Left ventricle myocardium inferior (tissue), 1 donor: ENCODE measurements around the gene CORO7. TPM values are rescaled to one million over a fixed set of nuclear protein-coding genes. Genes with fewer than 3 reads are reported as not detected.
A peak's percentile ranks its signal among the peaks of the same experiment; 100 is the strongest.

ENCODE experiments used
- DNase-seq: peaks from one replicate; pipeline ENCODE4 v3.0.0-alpha.2; 2020
- H3K27ac ChIP-seq: fragments of 200-600 bp; replicated peaks from 2 replicates; pipeline ENCODE4 v1.8.0; 2021
- H3K27me3 ChIP-seq: fragments of 200-600 bp; 2 replicates; pipeline ENCODE4 v1.8.0; 2021; ENCODE audit warnings: low read depth
- H3K36me3 ChIP-seq: fragments of 200-600 bp; 2 replicates; pipeline ENCODE4 v1.8.0; 2021
- H3K4me1 ChIP-seq: fragments of 200-600 bp; 2 replicates; pipeline ENCODE4 v1.8.0; 2021
- H3K4me3 ChIP-seq: fragments of 200-600 bp; 2 replicates; pipeline ENCODE4 v1.8.0; 2021; ENCODE audit warnings: mild to moderate bottlenecking, moderate library complexity
- H3K9me3 ChIP-seq: fragments of 200-600 bp; replicated peaks from 2 replicates; pipeline ENCODE4 v1.8.0; 2021
- intact Hi-C: fragments of 100-400 bp; cut with micrococcal nuclease; formaldehyde crosslinking; loops from one replicate; pipeline ENCODE4 v1.11.0; 2022
- total RNA-seq: library from RNA; stranded (reverse); fragmentation: NEBNext Ultra II Directional; extraction: Animal tissue kit (Norgen Biotek cat#: 25700); gene quantifications from one replicate; pipeline ENCODE4 v1.2.1, GENCODE V29; 2021
- TF ChIP-seq, protein P1 (sequence below): fragments of 200-600 bp; IDR thresholded peaks from 2 replicates; pipeline ENCODE4 v1.8.0; 2021; ENCODE audit warnings: antibody characterized with exemption, mild to moderate bottlenecking, borderline replicate concordance
- donor health status: DM: no; HTN: yes; CAD: no; lungs with severe emphysema.

The CORO7 gene
- total RNA-seq, 1 donor from 2014 or later = 12.5 TPM

DNA sequence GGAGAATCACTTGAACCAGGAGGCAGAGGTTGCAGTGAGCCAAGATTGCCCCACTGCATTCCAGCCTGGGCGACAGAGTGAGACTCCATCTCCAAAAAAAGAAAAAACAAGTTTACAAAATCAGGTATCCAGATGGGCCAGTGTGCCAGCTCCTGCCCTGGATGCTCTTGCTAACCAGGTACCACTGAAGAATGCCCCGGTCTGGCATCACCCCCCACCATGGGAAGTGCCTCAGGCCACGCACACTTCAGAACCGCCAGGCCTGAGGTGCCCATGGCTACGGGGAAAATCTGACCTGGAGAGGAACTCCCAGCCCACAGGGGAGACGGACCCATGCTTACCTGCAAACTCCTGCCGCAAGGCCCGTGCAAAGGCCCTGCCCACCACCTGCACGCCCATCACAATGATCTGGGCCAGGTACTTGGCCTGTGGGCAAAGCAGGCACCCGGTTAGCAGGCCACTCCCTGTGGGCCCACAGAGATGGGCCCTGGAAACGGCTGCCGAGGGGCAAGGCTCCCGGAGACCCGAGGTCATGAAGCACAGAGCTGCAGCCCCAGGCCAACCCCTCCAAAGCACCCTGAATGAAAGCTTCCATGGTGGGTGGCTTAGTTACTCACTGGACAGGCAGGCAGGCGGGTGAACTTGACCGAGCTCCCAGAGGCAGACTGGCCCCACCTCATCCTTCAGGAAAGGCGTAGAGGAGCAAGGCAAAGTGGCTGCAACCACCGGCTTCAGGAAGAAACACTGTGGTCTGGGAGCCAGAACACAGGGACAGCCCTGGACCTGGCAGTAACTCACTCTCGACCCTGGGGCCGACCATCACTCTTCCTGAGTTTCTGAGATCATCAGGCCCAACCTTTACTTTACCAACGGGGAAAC is 73.3 kb downstream of the CORO7 start:
- peaks cover 9% of the 10 kb centered on the region for H3K36me3 ChIP-seq
- H3K27me3 ChIP-seq = no peaks in the 10 kb centered on the region
- no peak overlapping the region for H3K4me3 ChIP-seq
- intact Hi-C loops = no loop called here
- no peak for DNase-seq
- peak overlapping the region; percentile 55 for H3K27ac ChIP-seq
- no peaks in the 10 kb centered on the region for H3K9me3 ChIP-seq
- H3K4me1 ChIP-seq = peaks cover 51% of the 10 kb centered on the region
- TF ChIP-seq, protein P1, sequence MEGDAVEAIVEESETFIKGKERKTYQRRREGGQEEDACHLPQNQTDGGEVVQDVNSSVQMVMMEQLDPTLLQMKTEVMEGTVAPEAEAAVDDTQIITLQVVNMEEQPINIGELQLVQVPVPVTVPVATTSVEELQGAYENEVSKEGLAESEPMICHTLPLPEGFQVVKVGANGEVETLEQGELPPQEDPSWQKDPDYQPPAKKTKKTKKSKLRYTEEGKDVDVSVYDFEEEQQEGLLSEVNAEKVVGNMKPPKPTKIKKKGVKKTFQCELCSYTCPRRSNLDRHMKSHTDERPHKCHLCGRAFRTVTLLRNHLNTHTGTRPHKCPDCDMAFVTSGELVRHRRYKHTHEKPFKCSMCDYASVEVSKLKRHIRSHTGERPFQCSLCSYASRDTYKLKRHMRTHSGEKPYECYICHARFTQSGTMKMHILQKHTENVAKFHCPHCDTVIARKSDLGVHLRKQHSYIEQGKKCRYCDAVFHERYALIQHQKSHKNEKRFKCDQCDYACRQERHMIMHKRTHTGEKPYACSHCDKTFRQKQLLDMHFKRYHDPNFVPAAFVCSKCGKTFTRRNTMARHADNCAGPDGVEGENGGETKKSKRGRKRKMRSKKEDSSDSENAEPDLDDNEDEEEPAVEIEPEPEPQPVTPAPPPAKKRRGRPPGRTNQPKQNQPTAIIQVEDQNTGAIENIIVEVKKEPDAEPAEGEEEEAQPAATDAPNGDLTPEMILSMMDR = no peak

- DNase-seq = no peak
- no peak overlapping the region for H3K4me3 ChIP-seq
- no peaks in the 10 kb centered on the region for H3K27me3 ChIP-seq
- no peaks in the 10 kb centered on the region for H3K9me3 ChIP-seq
- H3K36me3 ChIP-seq = peaks cover 27% of the 10 kb centered on the region
- H3K4me1 ChIP-seq = peaks cover 42% of the 10 kb centered on the region
- no peak overlapping the region for H3K27ac ChIP-seq
- intact Hi-C loops = no loop called here
- TF ChIP-seq, protein P1 = no peak
Observed at GRCh38 chr16:4341250-4341649, 75.1 kb downstream of the CORO7 start.

- intact Hi-C loops = no loop called here
- H3K36me3 ChIP-seq = peaks cover 35% of the 10 kb centered on the region
- DNase-seq = no peak
- no peaks in the 10 kb centered on the region for H3K27me3 ChIP-seq
- H3K4me1 ChIP-seq = peaks cover 42% of the 10 kb centered on the region
- peak overlapping the region; percentile 64 for H3K27ac ChIP-seq
- no peak overlapping the region for H3K4me3 ChIP-seq
- TF ChIP-seq, protein P1 = no peak
- no peaks in the 10 kb centered on the region for H3K9me3 ChIP-seq
Observed at GRCh38 chr16:4340443-4340842, 76.0 kb downstream of the CORO7 start.

DNA sequence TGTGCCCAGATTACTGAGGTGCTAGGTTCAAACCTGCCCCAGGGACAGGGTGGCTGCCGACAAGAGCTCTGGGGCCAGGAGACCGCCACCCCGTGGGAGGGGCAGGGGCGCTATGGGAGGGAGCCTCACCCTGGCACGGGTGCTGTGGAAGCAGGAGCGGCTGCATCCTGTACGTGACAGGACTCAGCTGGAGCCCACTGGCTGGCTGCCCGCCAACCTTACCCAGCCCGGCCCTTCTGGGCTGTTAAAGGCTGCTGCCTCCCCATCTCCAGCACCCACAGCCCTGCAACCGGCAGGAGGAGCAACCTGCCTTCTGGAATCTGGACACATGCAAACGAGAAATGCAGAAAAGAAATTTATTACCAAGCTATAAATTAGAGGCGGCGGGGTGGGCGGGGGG is 76.5 kb downstream of the CORO7 start:
- H3K36me3 ChIP-seq = peaks cover 41% of the 10 kb centered on the region
- H3K4me3 ChIP-seq = no peak overlapping the region
- TF ChIP-seq, protein P1 = peak; percentile 21
- peak; percentile 54 for DNase-seq
- peaks cover 42% of the 10 kb centered on the region for H3K4me1 ChIP-seq
- H3K9me3 ChIP-seq = no peaks in the 10 kb centered on the region
- intact Hi-C loops = no loop called here
- H3K27me3 ChIP-seq = no peaks in the 10 kb centered on the region
- peak overlapping the region; percentile 64 for H3K27ac ChIP-seq

GRCh38 chr16:4339455-4339854 is 76.9 kb downstream of the CORO7 start:
- H3K4me1 ChIP-seq = peaks cover 42% of the 10 kb centered on the region
- H3K9me3 ChIP-seq = no peaks in the 10 kb centered on the region
- TF ChIP-seq, protein P1 = no peak
- H3K27ac ChIP-seq = peak overlapping the region; percentile 64
- peaks cover 45% of the 10 kb centered on the region for H3K36me3 ChIP-seq
- no peak for DNase-seq
- no peaks in the 10 kb centered on the region for H3K27me3 ChIP-seq
- no peak overlapping the region for H3K4me3 ChIP-seq
- intact Hi-C loops = no loop called here
